ENCODE data around the gene FLNC. TPM values are rescaled to one million over a fixed set of nuclear protein-coding genes. Genes with fewer than 3 reads are reported as not detected.

The FLNC gene
- total and polyA plus RNA-seq, 5 donors = 216 to 358 (median 279) TPM

DNA sequence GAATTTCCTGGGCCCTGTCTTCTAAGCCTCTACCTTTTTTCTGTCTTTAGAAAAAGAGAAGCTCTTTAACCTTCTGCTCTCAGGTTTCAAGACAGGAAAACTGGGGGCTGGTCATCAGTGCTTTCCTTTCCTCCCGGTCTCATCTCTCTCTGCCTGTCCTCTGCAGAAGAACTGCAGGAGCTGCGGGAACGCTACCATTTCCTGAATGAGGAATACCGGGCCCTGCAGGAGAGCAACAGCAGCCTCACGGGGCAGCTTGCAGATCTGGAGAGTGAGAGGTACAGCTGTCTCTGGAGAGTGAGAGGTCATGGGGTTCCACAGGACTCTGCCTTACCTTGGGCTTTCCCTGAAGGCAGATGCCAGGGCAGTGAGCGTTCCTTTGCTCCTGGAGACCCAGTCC, 25.7 kb upstream of the FLNC start:
- H3K27ac ChIP-seq (ENCODE audit: low read length) = no peak overlapping the region
- H3K4me3 ChIP-seq (ENCODE audit: low read length) = no peak overlapping the region
- no peaks in the 10 kb centered on the region for H3K9me3 ChIP-seq (ENCODE audit: control insufficient read depth, low read length)
- H3K4me1 ChIP-seq (ENCODE audit: control insufficient read depth, insufficient read depth, low read length) = no peaks in the 10 kb centered on the region
- intact Hi-C loops (cut with DNase I) = no loop called here
- ATAC-seq (no peak), DNase-seq (no peak)
- WGBS = 81% methylated on average over 6 of the region's 6 CpGs
- no peaks in the 10 kb centered on the region for H3K27me3 ChIP-seq (ENCODE audit: control insufficient read depth, insufficient read depth)

DNA sequence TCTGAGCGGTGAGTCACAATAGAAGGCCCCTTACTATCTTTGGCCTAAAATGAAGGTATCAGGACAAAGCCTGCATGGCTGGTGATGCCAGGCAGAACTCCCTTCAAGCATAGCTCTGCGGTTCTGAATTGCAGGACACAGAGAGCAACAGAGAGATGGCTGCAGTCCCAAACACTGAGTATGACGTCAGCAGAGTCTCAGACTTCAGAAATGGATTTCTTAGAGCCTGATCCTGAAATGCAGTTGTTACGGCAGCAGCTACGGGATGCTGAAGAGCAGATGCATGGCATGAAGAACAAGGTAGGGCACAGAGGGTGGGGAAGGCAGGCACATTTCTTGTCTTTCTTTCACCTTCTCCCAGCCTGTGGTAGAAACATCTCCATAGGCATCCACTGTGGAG, 25.0 kb upstream of the FLNC start:
- ATAC-seq = no peak
- Histone ChIP-seq H3K27ac (ENCODE audit: low read length) (no peak overlapping the region), H3K4me3 (ENCODE audit: low read length) (no peak overlapping the region), H3K9me3 (ENCODE audit: control insufficient read depth, low read length) (no peaks in the 10 kb centered on the region), H3K4me1 (ENCODE audit: control insufficient read depth, insufficient read depth, low read length) (no peaks in the 10 kb centered on the region), H3K27me3 (ENCODE audit: control insufficient read depth, insufficient read depth) (no peaks in the 10 kb centered on the region)
- intact Hi-C loops (cut with DNase I) = no loop called here
- no peak for DNase-seq
- WGBS = 92% methylated on average over 5 of the region's 5 CpGs

DNA sequence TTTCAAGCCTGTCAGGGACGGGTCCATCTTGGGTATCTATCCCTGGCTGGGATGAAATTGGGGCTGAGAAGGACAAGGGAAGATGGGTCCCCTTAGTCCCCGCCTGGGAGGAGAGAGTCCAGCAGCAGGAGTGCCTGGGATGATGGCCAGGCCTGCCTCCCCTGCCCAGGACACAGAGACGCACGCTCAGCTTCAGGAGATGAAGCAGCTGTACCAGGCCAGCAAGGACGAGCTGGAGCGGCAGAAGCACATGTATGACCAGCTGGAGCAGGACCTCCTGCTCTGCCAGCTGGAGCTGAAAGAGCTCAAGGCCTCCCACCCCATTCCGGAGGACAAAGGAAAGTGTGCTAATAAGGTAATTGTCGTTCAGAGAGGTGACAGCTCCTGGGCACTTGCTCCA, 23.0 kb upstream of the FLNC start:
- Histone ChIP-seq H3K27me3 (ENCODE audit: control insufficient read depth, insufficient read depth) (no peaks in the 10 kb centered on the region), H3K27ac (ENCODE audit: low read length) (no peak overlapping the region), H3K4me1 (ENCODE audit: control insufficient read depth, insufficient read depth, low read length) (peaks cover 3% of the 10 kb centered on the region), H3K4me3 (ENCODE audit: low read length) (no peak overlapping the region), H3K9me3 (ENCODE audit: control insufficient read depth, low read length) (no peaks in the 10 kb centered on the region)
- DNase-seq (no peak), ATAC-seq (no peak)
- intact Hi-C loops (cut with DNase I) = no loop called here
- WGBS = 81% methylated on average over 8 of the region's 8 CpGs

DNA sequence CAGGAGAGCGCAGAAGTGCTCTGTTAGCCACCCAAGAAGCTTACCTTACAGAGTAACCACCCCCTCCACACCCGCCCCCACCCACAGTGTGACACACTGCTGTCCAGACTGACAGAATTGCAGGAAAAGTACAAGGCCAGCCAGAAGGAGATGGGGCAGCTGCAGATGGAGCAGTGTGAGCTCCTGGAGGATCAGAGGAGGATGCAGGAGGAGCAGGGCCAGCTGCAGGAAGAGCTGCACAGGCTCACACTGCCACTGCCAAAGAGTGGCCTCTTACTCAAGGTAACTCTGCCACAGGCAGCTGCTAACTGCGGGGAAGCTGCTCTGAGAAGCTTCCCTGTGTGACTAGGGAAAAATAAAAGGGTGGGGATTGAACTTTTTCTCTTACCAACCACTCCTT, 20.8 kb upstream of the FLNC start:
- Histone ChIP-seq H3K9me3 (ENCODE audit: control insufficient read depth, low read length) (no peaks in the 10 kb centered on the region), H3K4me1 (ENCODE audit: control insufficient read depth, insufficient read depth, low read length) (peaks cover 5% of the 10 kb centered on the region), H3K4me3 (ENCODE audit: low read length) (no peak overlapping the region), H3K27me3 (ENCODE audit: control insufficient read depth, insufficient read depth) (no peaks in the 10 kb centered on the region), H3K27ac (ENCODE audit: low read length) (no peak overlapping the region)
- ATAC-seq (no peak), DNase-seq (no peak)
- WGBS = 82% methylated on average over 3 of the region's 3 CpGs
- intact Hi-C loops (cut with DNase I) = no loop called here

DNA sequence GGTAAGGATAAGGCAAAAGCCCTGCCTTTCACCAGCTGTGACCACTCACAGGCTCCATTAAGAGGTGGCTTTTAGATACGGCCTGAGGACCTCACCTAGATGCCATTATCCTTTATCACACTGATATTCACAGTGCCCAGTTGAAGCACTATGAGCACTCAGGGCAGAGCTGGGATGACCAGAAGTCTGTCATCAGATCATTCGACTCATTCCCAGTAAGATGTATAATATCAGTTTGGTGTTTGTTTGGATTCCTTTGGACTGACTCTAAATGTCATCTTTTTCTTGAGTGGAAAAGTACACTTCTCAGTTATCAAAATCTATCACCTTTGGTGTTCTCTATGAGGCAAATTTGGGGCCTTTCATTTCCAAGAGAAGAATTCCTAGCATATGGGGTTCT, 19.7 kb upstream of the FLNC start:
- ATAC-seq = no peak
- Histone ChIP-seq H3K4me1 (ENCODE audit: control insufficient read depth, insufficient read depth, low read length) (peaks cover 5% of the 10 kb centered on the region), H3K4me3 (ENCODE audit: low read length) (no peak overlapping the region), H3K27ac (ENCODE audit: low read length) (no peak overlapping the region), H3K9me3 (ENCODE audit: control insufficient read depth, low read length) (no peaks in the 10 kb centered on the region), H3K27me3 (ENCODE audit: control insufficient read depth, insufficient read depth) (no peaks in the 10 kb centered on the region)
- no peak for DNase-seq
- 89% methylated on average over 2 of the region's 2 CpGs for WGBS
- intact Hi-C loops (cut with DNase I) = no loop called here

DNA sequence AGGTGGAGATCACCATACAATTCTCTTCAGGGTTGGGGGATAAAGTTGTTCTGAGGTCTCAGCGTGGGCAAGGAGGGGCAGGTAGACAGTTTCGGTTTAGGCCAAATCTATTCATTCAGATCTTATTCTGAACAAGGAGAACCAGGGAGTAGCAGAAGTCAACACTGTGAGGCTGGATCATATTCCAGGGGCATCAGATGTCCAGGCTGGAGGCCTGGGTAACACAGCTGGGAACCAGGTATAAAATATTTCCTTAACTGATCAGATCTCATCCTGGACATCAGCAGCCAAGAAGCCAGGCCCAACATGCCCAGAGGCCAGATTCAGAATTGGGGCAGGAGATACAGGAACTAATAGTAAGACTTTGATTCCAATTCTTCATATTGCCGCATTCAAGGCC, 19.2 kb upstream of the FLNC start:
- Histone ChIP-seq H3K4me1 (ENCODE audit: control insufficient read depth, insufficient read depth, low read length) (peaks cover 5% of the 10 kb centered on the region), H3K4me3 (ENCODE audit: low read length) (no peak overlapping the region), H3K27me3 (ENCODE audit: control insufficient read depth, insufficient read depth) (no peaks in the 10 kb centered on the region), H3K9me3 (ENCODE audit: control insufficient read depth, low read length) (no peaks in the 10 kb centered on the region), H3K27ac (ENCODE audit: low read length) (no peak overlapping the region)
- DNase-seq (no peak), ATAC-seq (no peak)
- intact Hi-C loops (cut with DNase I) = no loop called here
- 94% methylated on average over 3 of the region's 3 CpGs for WGBS

DNA sequence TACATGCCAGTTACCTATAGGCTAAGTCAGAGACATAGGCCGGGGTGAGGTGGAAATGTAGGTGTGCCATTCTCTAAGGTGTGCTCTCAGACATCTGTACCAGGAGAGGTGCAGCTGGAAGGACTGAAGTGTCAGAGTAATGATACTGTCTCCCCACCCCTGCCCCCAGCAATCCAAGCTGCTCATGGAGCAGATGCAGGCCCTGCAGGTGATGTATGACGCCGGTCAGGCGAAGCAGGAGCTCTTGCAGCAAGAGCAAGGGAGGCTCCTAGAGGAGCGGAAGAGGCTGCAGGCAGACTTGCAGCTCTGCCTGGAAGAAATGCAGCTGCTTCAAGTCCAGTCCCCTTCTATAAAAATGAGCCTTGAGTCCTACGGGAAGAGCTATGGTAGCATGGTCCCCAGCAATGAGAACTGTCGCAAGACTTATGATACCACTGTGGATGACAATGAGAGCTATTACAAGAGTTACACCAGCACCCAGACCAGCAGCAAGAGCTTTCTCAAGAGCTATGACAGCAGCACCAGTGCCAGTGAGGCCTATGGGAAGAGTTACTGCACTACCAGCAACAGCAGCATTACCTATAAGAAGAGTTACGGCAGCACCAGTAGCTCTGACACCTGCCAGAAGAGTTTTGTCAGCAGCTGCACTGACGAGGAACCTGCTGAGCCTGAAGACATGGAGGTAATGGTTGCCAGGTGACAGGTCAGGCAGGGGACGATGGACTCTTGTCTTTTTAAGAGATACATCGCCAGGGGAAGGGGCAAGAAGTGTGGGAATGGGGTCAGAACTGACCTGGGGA, 18.4 kb upstream of the FLNC start:
- no peak overlapping the region for H3K4me3 ChIP-seq (ENCODE audit: low read length)
- intact Hi-C loops (cut with DNase I) = no loop called here
- H3K27ac ChIP-seq (ENCODE audit: low read length) = no peak overlapping the region
- peak in 1 of 3 donors; percentile 22 for DNase-seq
- H3K4me1 ChIP-seq (ENCODE audit: control insufficient read depth, insufficient read depth, low read length) = peaks cover 5% of the 10 kb centered on the region
- no peak for ATAC-seq
- no peaks in the 10 kb centered on the region for H3K27me3 ChIP-seq (ENCODE audit: control insufficient read depth, insufficient read depth)
- no peaks in the 10 kb centered on the region for H3K9me3 ChIP-seq (ENCODE audit: control insufficient read depth, low read length)
- WGBS = 95% methylated on average over 11 of the region's 11 CpGs

DNA sequence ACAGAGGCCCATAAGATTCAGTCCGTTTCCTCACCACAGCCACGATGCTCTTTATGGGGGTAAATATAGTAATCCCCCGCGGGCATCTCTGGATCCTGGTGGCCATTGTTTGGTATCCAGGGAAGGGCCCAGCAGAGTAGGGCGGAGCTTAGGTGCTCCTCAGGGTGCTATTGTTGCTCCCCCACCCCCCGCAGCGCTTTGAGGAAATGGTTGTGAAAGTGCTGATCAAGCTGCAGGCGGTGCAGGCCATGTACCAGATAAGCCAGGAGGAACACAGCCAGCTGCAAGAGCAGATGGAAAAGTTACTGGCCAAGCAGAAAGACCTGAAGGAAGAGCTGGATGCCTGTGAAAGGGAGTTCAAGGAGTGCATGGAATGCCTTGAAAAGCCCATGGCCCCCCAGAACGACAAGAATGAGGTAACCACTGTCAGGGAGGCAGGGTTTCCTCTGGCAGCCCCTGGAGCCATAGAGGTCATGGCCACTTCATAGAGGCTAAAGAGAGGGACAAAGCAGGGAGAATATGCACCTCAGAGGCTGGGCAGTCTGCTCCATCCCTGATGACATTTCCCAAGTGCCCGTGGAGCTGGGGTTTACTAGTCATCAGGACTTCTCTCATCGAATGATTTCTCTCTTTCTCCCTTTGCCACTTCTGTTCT, 17.6 kb upstream of the FLNC start:
- WGBS = 49% methylated on average over 11 of the region's 11 CpGs
- DNase-seq = peak; percentile 65 to 83 (median 67)
- Histone ChIP-seq H3K4me1 (ENCODE audit: control insufficient read depth, insufficient read depth, low read length) (peaks cover 5% of the 10 kb centered on the region), H3K27me3 (ENCODE audit: control insufficient read depth, insufficient read depth) (no peaks in the 10 kb centered on the region), H3K9me3 (ENCODE audit: control insufficient read depth, low read length) (no peaks in the 10 kb centered on the region), H3K27ac (ENCODE audit: low read length) (no peak overlapping the region), H3K4me3 (ENCODE audit: low read length) (no peak overlapping the region)
- intact Hi-C loops (cut with DNase I) = no loop called here
- ATAC-seq = peak; percentile 76 to 89

DNA sequence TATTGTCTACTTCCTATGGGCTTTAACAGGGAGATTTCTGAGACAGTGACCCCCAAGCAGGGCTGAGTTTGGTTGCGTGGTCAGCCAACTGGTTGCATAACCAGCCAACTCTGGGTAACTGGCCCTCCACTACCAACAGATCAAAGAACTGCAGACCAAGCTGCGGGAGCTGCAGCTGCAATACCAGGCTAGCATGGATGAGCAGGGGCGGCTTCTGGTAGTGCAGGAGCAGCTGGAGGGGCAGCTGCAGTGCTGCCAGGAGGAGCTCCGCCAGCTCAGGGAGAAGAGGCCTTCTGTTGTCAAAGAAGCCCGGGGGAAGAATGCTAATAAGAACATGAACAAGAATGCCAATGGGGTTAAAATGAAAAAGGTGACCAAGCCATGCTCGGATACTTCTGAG, 15.7 kb upstream of the FLNC start:
- H3K4me1 ChIP-seq (ENCODE audit: control insufficient read depth, insufficient read depth, low read length) = peaks cover 5% of the 10 kb centered on the region
- intact Hi-C loops (cut with DNase I) = no loop called here
- no peak overlapping the region for H3K27ac ChIP-seq (ENCODE audit: low read length)
- no peak overlapping the region for H3K4me3 ChIP-seq (ENCODE audit: low read length)
- DNase-seq (no peak), ATAC-seq (no peak)
- 90% methylated on average over 6 of the region's 6 CpGs for WGBS
- no peaks in the 10 kb centered on the region for H3K27me3 ChIP-seq (ENCODE audit: control insufficient read depth, insufficient read depth)
- no peaks in the 10 kb centered on the region for H3K9me3 ChIP-seq (ENCODE audit: control insufficient read depth, low read length)

DNA sequence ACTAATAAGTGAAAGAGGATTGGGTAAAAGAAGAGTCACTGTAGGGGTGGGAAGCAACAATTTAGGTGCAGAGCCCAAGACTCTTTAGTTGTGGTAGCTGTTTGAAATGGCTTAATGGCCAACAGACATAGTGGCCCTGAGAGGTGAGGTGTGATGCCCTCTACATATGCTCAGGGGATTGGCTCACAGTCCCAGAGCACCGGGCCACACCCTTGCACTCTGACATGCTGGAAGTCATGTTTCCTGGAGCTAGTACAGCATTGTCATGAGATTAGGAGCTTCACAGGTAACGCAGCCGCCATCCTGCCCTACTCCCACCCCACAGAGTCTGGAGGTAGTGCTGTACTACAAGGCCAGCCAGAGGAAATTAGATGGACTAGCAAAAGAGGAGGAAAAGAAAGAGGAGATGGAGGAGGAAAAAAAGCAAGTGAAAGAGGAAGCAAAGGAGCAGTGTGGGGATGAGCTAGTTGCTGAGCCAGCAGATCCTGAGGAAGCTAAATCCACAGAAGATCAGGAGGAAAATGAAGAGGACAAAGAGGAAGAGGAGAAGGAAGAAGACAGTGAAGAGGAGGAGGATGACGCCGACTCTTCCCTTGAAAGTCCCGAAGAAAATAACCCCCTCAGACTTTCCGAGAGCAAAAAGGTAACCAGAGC, 14.8 kb upstream of the FLNC start:
- no peak overlapping the region for H3K4me3 ChIP-seq (ENCODE audit: low read length)
- DNase-seq (no peak), ATAC-seq (no peak)
- H3K27me3 ChIP-seq (ENCODE audit: control insufficient read depth, insufficient read depth) = no peaks in the 10 kb centered on the region
- no peaks in the 10 kb centered on the region for H3K9me3 ChIP-seq (ENCODE audit: control insufficient read depth, low read length)
- H3K27ac ChIP-seq (ENCODE audit: low read length) = no peak overlapping the region
- intact Hi-C loops (cut with DNase I) = no loop called here
- H3K4me1 ChIP-seq (ENCODE audit: control insufficient read depth, insufficient read depth, low read length) = peaks cover 5% of the 10 kb centered on the region
- 84% methylated on average over 7 of the region's 7 CpGs for WGBS

DNA sequence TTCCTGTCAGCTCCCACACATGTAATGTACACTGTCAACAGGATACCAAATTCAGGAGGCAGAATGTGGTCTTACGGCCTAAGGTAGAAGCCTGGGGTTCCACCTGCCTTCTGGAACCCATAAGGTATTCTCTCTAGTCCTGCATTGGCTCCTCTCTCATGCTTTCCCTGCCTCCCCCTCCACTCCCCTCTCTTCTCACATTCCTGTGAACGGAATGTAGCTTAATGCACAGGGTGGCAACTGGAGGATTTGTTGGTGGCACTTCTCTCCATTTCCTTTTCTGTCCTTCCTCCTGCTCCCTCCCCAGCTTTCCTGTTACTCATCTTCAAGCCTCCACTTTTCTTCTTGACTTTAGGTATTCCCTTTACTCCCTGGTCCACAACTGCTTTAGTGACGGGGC, 11.5 kb upstream of the FLNC start:
- intact Hi-C loops (cut with DNase I) = no loop called here
- Histone ChIP-seq H3K27ac (ENCODE audit: low read length) (no peak overlapping the region), H3K4me1 (ENCODE audit: control insufficient read depth, insufficient read depth, low read length) (no peaks in the 10 kb centered on the region), H3K4me3 (ENCODE audit: low read length) (no peak overlapping the region), H3K9me3 (ENCODE audit: control insufficient read depth, low read length) (no peaks in the 10 kb centered on the region), H3K27me3 (ENCODE audit: control insufficient read depth, insufficient read depth) (no peaks in the 10 kb centered on the region)
- DNase-seq (no peak), ATAC-seq (no peak)
- 69% methylated on average over 3 of the region's 3 CpGs for WGBS

Data from right cardiac atrium (tissue), 5 donors.